ENCODE results near the gene SNX8. TPM values are rescaled to one million over a fixed set of nuclear protein-coding genes. Genes with fewer than 3 reads are reported as not detected.
A peak's percentile ranks its signal among the peaks of the same experiment; 100 is the strongest.

The SNX8 gene
- total RNA-seq, 2 experiments from 2014 or later, result 12.1 to 42.0 TPM

DNA sequence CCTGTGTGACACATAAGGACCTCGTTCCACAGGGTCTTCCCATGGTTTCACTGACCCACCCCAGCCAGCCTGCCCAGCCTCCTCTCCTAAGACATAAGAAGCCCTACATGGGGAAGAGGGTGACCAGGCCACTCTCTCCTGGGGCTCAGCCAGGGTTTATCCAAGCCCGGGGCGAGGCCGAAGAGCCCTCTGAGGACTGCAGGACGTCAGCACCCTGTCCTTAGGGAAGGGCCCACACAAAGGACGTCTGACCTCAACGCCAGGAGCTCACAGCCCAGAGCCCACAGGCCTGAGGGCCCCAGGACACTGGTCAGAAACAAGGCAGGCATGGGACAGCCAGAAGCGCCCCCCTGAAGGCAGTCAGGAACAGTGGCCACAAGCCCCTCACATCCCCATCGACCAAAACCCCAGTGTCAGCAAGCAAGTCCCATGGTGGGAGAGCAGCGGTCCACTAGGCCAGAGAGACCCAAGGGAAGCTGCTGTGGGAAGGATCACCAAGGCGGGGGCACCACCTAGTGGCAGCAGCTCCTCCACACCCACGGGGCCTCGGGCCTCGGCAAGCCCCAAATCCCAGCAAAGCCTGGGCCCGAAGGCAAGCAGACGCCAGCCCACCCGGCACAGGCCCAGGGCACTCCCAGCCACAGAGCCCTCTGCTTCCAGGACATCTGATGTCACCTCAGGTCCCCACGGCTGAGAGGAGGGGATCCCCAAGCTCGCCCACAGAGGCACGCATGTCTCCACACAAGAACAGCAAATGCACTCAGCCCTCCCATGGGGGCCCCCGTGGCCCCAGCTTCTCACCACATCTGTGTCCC, 104.9 kb downstream of the SNX8 start:
- no peaks in the 10 kb centered on the region for H3K9me2 ChIP-seq (ENCODE audit: insufficient read depth, low read length)
- H3K36me3 ChIP-seq (ENCODE audit: insufficient read depth, low read length), result peaks cover 74% of the 10 kb centered on the region
- ChIA-PET CTCF (ENCODE audit: unreplicated experiment) (no interaction called here), POLR2A (no interaction called here)
- no peak overlapping the region for H3K4me3 ChIP-seq (ENCODE audit: low read depth, low read length, poor library complexity, severe bottlenecking)
- H4K20me1 ChIP-seq (ENCODE audit: insufficient read depth, low read length), result no peaks in the 10 kb centered on the region
- no TSS peak for BruUV-seq (replicated peaks)
- peaks cover under 1% of the 10 kb centered on the region for H3K4me1 ChIP-seq (ENCODE audit: insufficient read depth, low read length, poor library complexity, severe bottlenecking)
- H3K27ac ChIP-seq (ENCODE audit: low read depth, low read length, poor library complexity, severe bottlenecking), result no peak overlapping the region
- intact Hi-C loops (cut with micrococcal nuclease; ENCODE audit: unreplicated experiment), result loop anchor here (1.0 to 5.0 kb wide), 2 partner anchors 109 to 632 kb away; no protein-coding TSS in a partner anchor
- DNase-seq (ENCODE audit: low spot score), result peak; percentile 67
- H3K79me2 ChIP-seq (ENCODE audit: insufficient read depth, low read depth, low read length), result no peaks in the 10 kb centered on the region
- TF ChIP-seq EZH2phosphoT487 (IDR thresholded peaks at IDR 0.05; ENCODE audit: borderline replicate concordance, low read depth, low read length) (no peak), CTCF (conservative IDR thresholded peaks at IDR 0.05; ENCODE audit: low read length) (peak; percentile 78)
- H2AFZ ChIP-seq (ENCODE audit: low read length), result no peak overlapping the region
- no peak overlapping the region for H3K4me2 ChIP-seq (ENCODE audit: low read length)
- H3K9me3 ChIP-seq (ENCODE audit: low read length), result no peaks in the 10 kb centered on the region

DNA sequence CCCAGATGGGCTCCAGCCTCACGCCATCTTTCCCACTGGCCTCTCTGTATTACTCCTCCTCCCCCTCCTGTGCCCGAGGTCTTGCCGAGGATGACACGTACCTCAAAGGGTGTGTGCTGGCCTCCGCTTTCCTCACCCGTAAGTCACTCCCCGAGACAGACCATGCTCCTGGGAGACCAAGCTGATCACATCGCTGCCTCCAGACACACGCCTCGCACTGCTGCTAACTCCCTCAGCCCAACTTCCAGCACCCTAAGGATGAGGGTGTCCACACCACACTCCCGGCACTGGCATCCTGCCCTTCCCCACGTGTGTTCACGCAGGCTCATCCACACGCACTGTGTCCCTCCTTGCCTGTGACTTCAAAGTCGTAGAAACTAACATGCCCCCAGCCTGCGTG, 105.5 kb downstream of the SNX8 start:
- Histone ChIP-seq H4K20me1 (ENCODE audit: insufficient read depth, low read length) (no peaks in the 10 kb centered on the region), H3K4me3 (ENCODE audit: low read depth, low read length, poor library complexity, severe bottlenecking) (no peak overlapping the region), H3K27ac (ENCODE audit: low read depth, low read length, poor library complexity, severe bottlenecking) (no peak overlapping the region), H3K4me1 (ENCODE audit: insufficient read depth, low read length, poor library complexity, severe bottlenecking) (peaks cover 7% of the 10 kb centered on the region), H3K9me3 (ENCODE audit: low read length) (no peaks in the 10 kb centered on the region), H2AFZ (ENCODE audit: low read length) (no peak overlapping the region), H3K79me2 (ENCODE audit: insufficient read depth, low read depth, low read length) (no peaks in the 10 kb centered on the region), H3K4me2 (ENCODE audit: low read length) (no peak overlapping the region), H3K9me2 (ENCODE audit: insufficient read depth, low read length) (no peaks in the 10 kb centered on the region), H3K36me3 (ENCODE audit: insufficient read depth, low read length) (peaks cover 73% of the 10 kb centered on the region)
- ChIA-PET CTCF (ENCODE audit: unreplicated experiment) (no interaction called here), POLR2A (no interaction called here)
- BruUV-seq (replicated peaks), result no TSS peak
- intact Hi-C loops (cut with micrococcal nuclease; ENCODE audit: unreplicated experiment), result loop anchor here (1.0 to 5.0 kb wide), 2 partner anchors 108 to 631 kb away; no protein-coding TSS in a partner anchor
- DNase-seq (ENCODE audit: low spot score), result no peak
- TF ChIP-seq EZH2phosphoT487 (IDR thresholded peaks at IDR 0.05; ENCODE audit: borderline replicate concordance, low read depth, low read length) (no peak), CTCF (conservative IDR thresholded peaks at IDR 0.05; ENCODE audit: low read length) (no peak)

Measured in OCI-LY7 (cell line).